ENCODE data around the gene ABCB11. TPM values are rescaled to one million over a fixed set of nuclear protein-coding genes. Genes with fewer than 3 reads are reported as not detected.
"Not testable (repeated sequence)": the region's sequence is repeated elsewhere in the genome, so short reads cannot be mapped to it uniquely, and the experiment has no call there.

Gene ABCB11
- total RNA-seq, 1 experiment from 2014 or later, result 0.07 TPM

- no peaks in the 10 kb centered on the region for H3K36me3 ChIP-seq (ENCODE audit: insufficient read depth, low read length)
- no peak overlapping the region for H3K4me3 ChIP-seq (ENCODE audit: low read length)
- H3K9me3 ChIP-seq (ENCODE audit: low read length), result no peaks in the 10 kb centered on the region
- H3K79me2 ChIP-seq (ENCODE audit: low read length), result no peaks in the 10 kb centered on the region
- H3K4me2 ChIP-seq (ENCODE audit: low read depth, low read length, poor library complexity, severe bottlenecking), result no peak overlapping the region
- H3K4me1 ChIP-seq (ENCODE audit: low read length), result no peaks in the 10 kb centered on the region
- no peak overlapping the region for H3K9ac ChIP-seq (ENCODE audit: low read length)
- no peak for DNase-seq
- no peaks in the 10 kb centered on the region for H3K9me2 ChIP-seq (replicated peaks; ENCODE audit: insufficient read depth, low read length)
- H3K27ac ChIP-seq (ENCODE audit: low read length), result no peak overlapping the region
- no peaks in the 10 kb centered on the region for H4K20me1 ChIP-seq (ENCODE audit: insufficient read depth, low read depth, low read length)
- no peaks in the 10 kb centered on the region for H3K27me3 ChIP-seq (ENCODE audit: low read length)
- H2AFZ ChIP-seq (ENCODE audit: low read length), result no peak overlapping the region
These were observed 38.7 kb upstream of the ABCB11 start for GRCh38 chr2:169069833-169070232.

- no peak within 1 kb of the TSS for H3K9ac ChIP-seq (ENCODE audit: low read length)
- H2AFZ ChIP-seq (ENCODE audit: low read length), result no peak within 1 kb of the TSS
- no peak within 1 kb of the TSS for H3K27ac ChIP-seq (ENCODE audit: low read length)
- H3K9me2 ChIP-seq (replicated peaks; ENCODE audit: insufficient read depth, low read length), result no peaks in the 10 kb centered on the region
- H3K36me3 ChIP-seq (ENCODE audit: insufficient read depth, low read length), result no peaks in the 10 kb centered on the region
- no peaks in the 10 kb centered on the region for H3K4me1 ChIP-seq (ENCODE audit: low read length)
- no peak for DNase-seq
- H3K27me3 ChIP-seq (ENCODE audit: low read length), result no peaks in the 10 kb centered on the region
- no peaks in the 10 kb centered on the region for H4K20me1 ChIP-seq (ENCODE audit: insufficient read depth, low read depth, low read length)
- H3K4me3 ChIP-seq (ENCODE audit: low read length), result no peak within 1 kb of the TSS
- no peaks in the 10 kb centered on the region for H3K79me2 ChIP-seq (ENCODE audit: low read length)
- no peak within 1 kb of the TSS for H3K4me2 ChIP-seq (ENCODE audit: low read depth, low read length, poor library complexity, severe bottlenecking)
- no peaks in the 10 kb centered on the region for H3K9me3 ChIP-seq (ENCODE audit: low read length)
These were observed 38.2 kb upstream of the ABCB11 start, which contains the start of gene DHRS9 for GRCh38 chr2:169069341-169069740. TSS of gene DHRS9 (plus strand) at chr2:169069563. CDS start at chr2:169081582, 12,019 bp downstream.

- Histone ChIP-seq H3K79me2 (ENCODE audit: low read length) (no peaks in the 10 kb centered on the region), H3K9me3 (ENCODE audit: low read length) (no peaks in the 10 kb centered on the region), H3K36me3 (ENCODE audit: insufficient read depth, low read length) (no peaks in the 10 kb centered on the region), H3K4me2 (ENCODE audit: low read depth, low read length, poor library complexity, severe bottlenecking) (no peak overlapping the region), H3K4me1 (ENCODE audit: low read length) (no peaks in the 10 kb centered on the region), H3K27ac (ENCODE audit: low read length) (no peak overlapping the region), H3K9me2 (replicated peaks; ENCODE audit: insufficient read depth, low read length) (no peaks in the 10 kb centered on the region), H3K9ac (ENCODE audit: low read length) (no peak overlapping the region), H3K27me3 (ENCODE audit: low read length) (no peaks in the 10 kb centered on the region), H4K20me1 (ENCODE audit: insufficient read depth, low read depth, low read length) (no peaks in the 10 kb centered on the region), H3K4me3 (ENCODE audit: low read length) (no peak overlapping the region), H2AFZ (ENCODE audit: low read length) (no peak overlapping the region)
- no peak for DNase-seq
These were observed 35.8 kb upstream of the ABCB11 start for GRCh38 chr2:169066897-169067296.

GRCh38 chr2:169065864-169066517 is 34.9 kb upstream of the ABCB11 start:
- no peaks in the 10 kb centered on the region for H3K79me2 ChIP-seq (ENCODE audit: low read length)
- no peaks in the 10 kb centered on the region for H3K9me3 ChIP-seq (ENCODE audit: low read length)
- no peaks in the 10 kb centered on the region for H3K9me2 ChIP-seq (replicated peaks; ENCODE audit: insufficient read depth, low read length)
- H3K27me3 ChIP-seq (ENCODE audit: low read length), result no peaks in the 10 kb centered on the region
- H3K4me2 ChIP-seq (ENCODE audit: low read depth, low read length, poor library complexity, severe bottlenecking), result no peak overlapping the region
- no peaks in the 10 kb centered on the region for H4K20me1 ChIP-seq (ENCODE audit: insufficient read depth, low read depth, low read length)
- H3K27ac ChIP-seq (ENCODE audit: low read length), result no peak overlapping the region
- no peaks in the 10 kb centered on the region for H3K36me3 ChIP-seq (ENCODE audit: insufficient read depth, low read length)
- H2AFZ ChIP-seq (ENCODE audit: low read length), result no peak overlapping the region
- H3K4me1 ChIP-seq (ENCODE audit: low read length), result no peaks in the 10 kb centered on the region
- no peak overlapping the region for H3K4me3 ChIP-seq (ENCODE audit: low read length)
- no peak overlapping the region for H3K9ac ChIP-seq (ENCODE audit: low read length)
- DNase-seq, result no peak

GRCh38 chr2:169065422-169065821 is 34.3 kb upstream of the ABCB11 start:
- H3K9me3 ChIP-seq (ENCODE audit: low read length), result no peaks in the 10 kb centered on the region

GRCh38 chr2:169064199-169064598 is 33.1 kb upstream of the ABCB11 start:
- not testable (repeated sequence) for H3K9me3 ChIP-seq (ENCODE audit: low read length); H2AFZ ChIP-seq (ENCODE audit: low read length); H3K4me3 ChIP-seq (ENCODE audit: low read length); H3K36me3 ChIP-seq (ENCODE audit: insufficient read depth, low read length); H3K79me2 ChIP-seq (ENCODE audit: low read length); H3K4me2 ChIP-seq (ENCODE audit: low read depth, low read length, poor library complexity, severe bottlenecking); H3K9ac ChIP-seq (ENCODE audit: low read length); H4K20me1 ChIP-seq (ENCODE audit: insufficient read depth, low read depth, low read length); H3K4me1 ChIP-seq (ENCODE audit: low read length); DNase-seq; H3K27ac ChIP-seq (ENCODE audit: low read length); H3K27me3 ChIP-seq (ENCODE audit: low read length); H3K9me2 ChIP-seq (replicated peaks; ENCODE audit: insufficient read depth, low read length)

More at GRCh38 chr2:169065422-169065821, 34.3 kb upstream of the ABCB11 start:
- no peaks in the 10 kb centered on the region for H3K36me3 ChIP-seq (ENCODE audit: insufficient read depth, low read length)
- H3K27ac ChIP-seq (ENCODE audit: low read length), result no peak overlapping the region
- no peak overlapping the region for H2AFZ ChIP-seq (ENCODE audit: low read length)
- no peaks in the 10 kb centered on the region for H3K79me2 ChIP-seq (ENCODE audit: low read length)
- H4K20me1 ChIP-seq (ENCODE audit: insufficient read depth, low read depth, low read length), result no peaks in the 10 kb centered on the region
- H3K4me2 ChIP-seq (ENCODE audit: low read depth, low read length, poor library complexity, severe bottlenecking), result no peak overlapping the region
- no peak overlapping the region for H3K9ac ChIP-seq (ENCODE audit: low read length)
- H3K4me3 ChIP-seq (ENCODE audit: low read length), result no peak overlapping the region
- H3K27me3 ChIP-seq (ENCODE audit: low read length), result no peaks in the 10 kb centered on the region
- no peak for DNase-seq
- no peaks in the 10 kb centered on the region for H3K4me1 ChIP-seq (ENCODE audit: low read length)
- H3K9me2 ChIP-seq (replicated peaks; ENCODE audit: insufficient read depth, low read length), result no peaks in the 10 kb centered on the region

- not testable (repeated sequence) for H3K4me3 ChIP-seq (ENCODE audit: low read length); H4K20me1 ChIP-seq (ENCODE audit: insufficient read depth, low read depth, low read length); H3K9ac ChIP-seq (ENCODE audit: low read length); H3K27me3 ChIP-seq (ENCODE audit: low read length); H2AFZ ChIP-seq (ENCODE audit: low read length); H3K36me3 ChIP-seq (ENCODE audit: insufficient read depth, low read length); H3K9me2 ChIP-seq (replicated peaks; ENCODE audit: insufficient read depth, low read length); DNase-seq; H3K27ac ChIP-seq (ENCODE audit: low read length); H3K4me1 ChIP-seq (ENCODE audit: low read length); H3K4me2 ChIP-seq (ENCODE audit: low read depth, low read length, poor library complexity, severe bottlenecking); H3K9me3 ChIP-seq (ENCODE audit: low read length); H3K79me2 ChIP-seq (ENCODE audit: low read length)
These were observed 23.5 kb upstream of the ABCB11 start for GRCh38 chr2:169054575-169054974.

- Histone ChIP-seq H3K4me2 (ENCODE audit: low read depth, low read length, poor library complexity, severe bottlenecking) (no peak overlapping the region), H3K27ac (ENCODE audit: low read length) (no peak overlapping the region), H3K79me2 (ENCODE audit: low read length) (no peaks in the 10 kb centered on the region), H3K9me2 (replicated peaks; ENCODE audit: insufficient read depth, low read length) (no peaks in the 10 kb centered on the region), H3K4me3 (ENCODE audit: low read length) (no peak overlapping the region), H3K9ac (ENCODE audit: low read length) (no peak overlapping the region), H3K36me3 (ENCODE audit: insufficient read depth, low read length) (no peaks in the 10 kb centered on the region), H3K9me3 (ENCODE audit: low read length) (no peaks in the 10 kb centered on the region), H3K4me1 (ENCODE audit: low read length) (no peaks in the 10 kb centered on the region), H3K27me3 (ENCODE audit: low read length) (no peaks in the 10 kb centered on the region), H4K20me1 (ENCODE audit: insufficient read depth, low read depth, low read length) (no peaks in the 10 kb centered on the region), H2AFZ (ENCODE audit: low read length) (no peak overlapping the region)
- no peak for DNase-seq
These were observed 19.5 kb upstream of the ABCB11 start for GRCh38 chr2:169050476-169051240.
